Measurements from ENCODE around the gene VPS26A. TPM values are rescaled to one million over a fixed set of nuclear protein-coding genes. Genes with fewer than 3 reads are reported as not detected.
"Not testable (repeated sequence)": the region's sequence is repeated elsewhere in the genome, so short reads cannot be mapped to it uniquely, and the experiment has no call there.

VPS26A gene
- total RNA-seq, 2 donors from 2014 or later = 28.5 to 38.0 TPM

GRCh38 chr10:69130251-69130650, 6.3 kb downstream of the VPS26A start:
- no peaks in the 10 kb centered on the region for H3K9me3 ChIP-seq
- H3K4me3 ChIP-seq = no peak overlapping the region
- DNase-seq (ENCODE audit: low spot score) = no peak
- WGBS = 40% methylated on average over 2 of the region's 2 CpGs
- intact Hi-C loops (cut with DNase I) = no loop called here
- no peaks in the 10 kb centered on the region for H3K36me3 ChIP-seq
- no peaks in the 10 kb centered on the region for H3K4me1 ChIP-seq (replicated peaks)
- no peaks in the 10 kb centered on the region for H3K27me3 ChIP-seq (replicated peaks; ENCODE audit: insufficient read depth)
- no peak overlapping the region for H3K27ac ChIP-seq
- no peak for TF ChIP-seq POLR2AphosphoS5 (IDR thresholded peaks at IDR 0.05)
- TF ChIP-seq CTCF (IDR thresholded peaks at IDR 0.05) = no peak
- no peak for TF ChIP-seq POLR2A (IDR thresholded peaks at IDR 0.05)

GRCh38 chr10:69139961-69140360, 16.0 kb downstream of the VPS26A start:
- TF ChIP-seq POLR2A (IDR thresholded peaks at IDR 0.05) = no peak
- TF ChIP-seq CTCF (IDR thresholded peaks at IDR 0.05) = no peak
- no peak for TF ChIP-seq POLR2AphosphoS5 (IDR thresholded peaks at IDR 0.05)
- Histone ChIP-seq H3K9me3 (no peaks in the 10 kb centered on the region), H3K4me1 (replicated peaks) (no peaks in the 10 kb centered on the region), H3K4me3 (no peak overlapping the region), H3K27ac (no peak overlapping the region), H3K36me3 (no peaks in the 10 kb centered on the region), H3K27me3 (replicated peaks; ENCODE audit: insufficient read depth) (no peaks in the 10 kb centered on the region)
- intact Hi-C loops (cut with DNase I) = no loop called here
- WGBS = 96% methylated on average over 2 of the region's 2 CpGs
- no peak for DNase-seq (ENCODE audit: low spot score)

GRCh38 chr10:69141304-69141703, 17.3 kb downstream of the VPS26A start:
- H3K4me1 ChIP-seq (replicated peaks) = no peaks in the 10 kb centered on the region
- intact Hi-C loops (cut with DNase I) = no loop called here
- H3K27me3 ChIP-seq (replicated peaks; ENCODE audit: insufficient read depth) = no peaks in the 10 kb centered on the region
- no peaks in the 10 kb centered on the region for H3K36me3 ChIP-seq
- DNase-seq (ENCODE audit: low spot score) = no peak
- no peaks in the 10 kb centered on the region for H3K9me3 ChIP-seq
- 72% methylated on average over 1 of the region's 1 CpG for WGBS
- H3K4me3 ChIP-seq = no peak overlapping the region
- no peak overlapping the region for H3K27ac ChIP-seq
- no peak for TF ChIP-seq CTCF (IDR thresholded peaks at IDR 0.05)
- no peak for TF ChIP-seq POLR2AphosphoS5 (IDR thresholded peaks at IDR 0.05)
- no peak for TF ChIP-seq POLR2A (IDR thresholded peaks at IDR 0.05)

GRCh38 chr10:69142074-69142473, 18.1 kb downstream of the VPS26A start:
- 93% methylated on average over 3 of the region's 3 CpGs for WGBS
- H3K36me3 ChIP-seq; DNase-seq (ENCODE audit: low spot score); H3K4me1 ChIP-seq (replicated peaks); H3K9me3 ChIP-seq; H3K27ac ChIP-seq; intact Hi-C loops (cut with DNase I); H3K27me3 ChIP-seq (replicated peaks; ENCODE audit: insufficient read depth); H3K4me3 ChIP-seq: not testable (repeated sequence)

GRCh38 chr10:69142983-69143382, 19.0 kb downstream of the VPS26A start:
- Histone ChIP-seq H3K27me3 (replicated peaks; ENCODE audit: insufficient read depth) (no peaks in the 10 kb centered on the region), H3K36me3 (no peaks in the 10 kb centered on the region), H3K4me1 (replicated peaks) (no peaks in the 10 kb centered on the region), H3K27ac (no peak overlapping the region), H3K9me3 (no peaks in the 10 kb centered on the region), H3K4me3 (no peak overlapping the region)
- intact Hi-C loops (cut with DNase I) = no loop called here
- 46% methylated on average over 3 of the region's 3 CpGs for WGBS
- no peak for TF ChIP-seq POLR2AphosphoS5 (IDR thresholded peaks at IDR 0.05)
- no peak for TF ChIP-seq POLR2A (IDR thresholded peaks at IDR 0.05)
- TF ChIP-seq CTCF (IDR thresholded peaks at IDR 0.05) = no peak
- no peak for DNase-seq (ENCODE audit: low spot score)

All from prostate gland (tissue), 2 donors.